Measurements from ENCODE around the gene FAM186B. TPM values are rescaled to one million over a fixed set of nuclear protein-coding genes. Genes with fewer than 3 reads are reported as not detected.

FAM186B gene
- total and polyA plus RNA-seq, 10 donors = 0.08 to 0.67 (median 0.33) TPM; not detected in 4

GRCh38 chr12:49636574-49636973 lies 31.1 kb upstream of the FAM186B start:
- WGBS, 5 donors = 76 to 96% (median 82%) methylated on average over 13 of the region's 13 CpGs
- no peak for DNase-seq
- intact Hi-C loops (cut with DNase I; ENCODE audit: low total_unique reads) = no loop called here
- H3K4me1 ChIP-seq = peaks cover 8 to 25% (median 16%) of the 10 kb centered on the region in 6 donors
- H3K9me3 ChIP-seq = no peaks in the 10 kb centered on the region
- peak in 2 of 3 donors; percentile 15 to 33 for TF ChIP-seq POLR2AphosphoS5 (IDR thresholded peaks at IDR 0.05)
- TF ChIP-seq CTCF (IDR thresholded peaks at IDR 0.05 in 8 of 11, conservative IDR thresholded peaks at IDR 0.05 in 3 of 11) = no peak
- no peak for TF ChIP-seq POLR2A (IDR thresholded peaks at IDR 0.05)
- H3K36me3 ChIP-seq = peaks cover 0 to 33% (median 4%) of the 10 kb centered on the region in 6 donors
- peak overlapping the region in 1 of 8 donors; percentile 66 for H3K27ac ChIP-seq
- H3K4me3 ChIP-seq = no peak overlapping the region
- H3K27me3 ChIP-seq (replicated peaks in 1 of 7) = no peaks in the 10 kb centered on the region

GRCh38 chr12:49635656-49636055 lies 30.2 kb upstream of the FAM186B start:
- no peak overlapping the region for H3K27ac ChIP-seq
- no peak for DNase-seq
- TF ChIP-seq POLR2AphosphoS5 (IDR thresholded peaks at IDR 0.05) = no peak
- no peak for TF ChIP-seq CTCF (IDR thresholded peaks at IDR 0.05 in 8 of 11, conservative IDR thresholded peaks at IDR 0.05 in 3 of 11)
- no peak for TF ChIP-seq POLR2A (IDR thresholded peaks at IDR 0.05)
- no peak overlapping the region for H3K4me3 ChIP-seq
- WGBS, 5 donors = 90 to 96% (median 93%) methylated on average over 4 of the region's 4 CpGs
- no peaks in the 10 kb centered on the region for H3K9me3 ChIP-seq
- peaks cover 8 to 25% (median 16%) of the 10 kb centered on the region in 6 donors for H3K4me1 ChIP-seq
- peaks cover 0 to 29% (median 4%) of the 10 kb centered on the region in 6 donors for H3K36me3 ChIP-seq
- intact Hi-C loops (cut with DNase I; ENCODE audit: low total_unique reads) = no loop called here
- no peaks in the 10 kb centered on the region for H3K27me3 ChIP-seq (replicated peaks in 1 of 7)

- Histone ChIP-seq H3K4me3 (no peak overlapping the region), H3K36me3 (peaks cover 0 to 29% (median 4%) of the 10 kb centered on the region in 6 donors), H3K4me1 (peaks cover 8 to 25% (median 16%) of the 10 kb centered on the region in 6 donors), H3K9me3 (no peaks in the 10 kb centered on the region), H3K27me3 (replicated peaks in 1 of 7) (no peaks in the 10 kb centered on the region), H3K27ac (no peak overlapping the region)
- intact Hi-C loops (cut with DNase I; ENCODE audit: low total_unique reads) = no loop called here
- DNase-seq = no peak
- TF ChIP-seq CTCF (IDR thresholded peaks at IDR 0.05 in 8 of 11, conservative IDR thresholded peaks at IDR 0.05 in 3 of 11) (no peak), POLR2A (IDR thresholded peaks at IDR 0.05) (no peak), POLR2AphosphoS5 (IDR thresholded peaks at IDR 0.05) (no peak)
- 81 to 89% (median 89%) methylated on average over 9 of the region's 9 CpGs for WGBS, 5 donors
Observed at GRCh38 chr12:49635036-49635435, 29.6 kb upstream of the FAM186B start.

- no peak overlapping the region for H3K27ac ChIP-seq
- intact Hi-C loops (cut with DNase I; ENCODE audit: low total_unique reads) = no loop called here
- no peaks in the 10 kb centered on the region for H3K9me3 ChIP-seq
- DNase-seq = no peak
- no peak overlapping the region for H3K4me3 ChIP-seq
- no peak for TF ChIP-seq CTCF (IDR thresholded peaks at IDR 0.05 in 8 of 11, conservative IDR thresholded peaks at IDR 0.05 in 3 of 11)
- peak in 1 of 3 donors; percentile 52 for TF ChIP-seq POLR2AphosphoS5 (IDR thresholded peaks at IDR 0.05)
- TF ChIP-seq POLR2A (IDR thresholded peaks at IDR 0.05) = no peak
- peaks cover 0 to 29% (median 4%) of the 10 kb centered on the region in 6 donors for H3K36me3 ChIP-seq
- 69 to 94% (median 87%) methylated on average over 2 of the region's 2 CpGs for WGBS, 5 donors
- H3K27me3 ChIP-seq (replicated peaks in 1 of 7) = no peaks in the 10 kb centered on the region
- peaks cover 8 to 22% (median 16%) of the 10 kb centered on the region in 6 donors for H3K4me1 ChIP-seq
Observed at GRCh38 chr12:49633703-49634345, 28.4 kb upstream of the FAM186B start.
